Transverse colon (tissue), 4 donors: Measurements from ENCODE around the gene PLAGL2.
"Not testable (repeated sequence)": the region's sequence is repeated elsewhere in the genome, so short reads cannot be mapped to it uniquely, and the experiment has no call there.

ENCODE experiments used
- EP300 ChIP-seq: sonication (generic); formaldehyde crosslinking; IDR thresholded peaks from one replicate; pipeline ENCODE4 v1.6.1; 2017; ENCODE audit warnings: antibody characterized with exemption, low read depth
- POLR2A ChIP-seq: fragments of 450-650 bp; IDR thresholded peaks from one replicate; pipeline ENCODE4 v1.6.1; 2016; ENCODE audit warnings: antibody characterized with exemption, mild to moderate bottlenecking, moderate library complexity
- POLR2AphosphoS5 ChIP-seq, 3 donors: sonication (generic); formaldehyde crosslinking; IDR thresholded peaks; one replicate each; pipeline ENCODE4 v1.6.1; 2016; ENCODE audit warnings: antibody characterized with exemption in 3 of 3
- TF ChIP-seq, protein P1 (sequence below), 5 experiments: fragments of 200-600 bp in 3 of 5; fragments of 450-650 bp in 2 of 5; sonication (generic) in 3 of 5; IDR thresholded peaks; 1 replicate in 2 of 5; 2 replicates in 3 of 5; pipeline ENCODE4 v1.5.1; 2016 to 2017; ENCODE audit warnings: antibody characterized with exemption in 5 of 5, inconsistent platforms in 3 of 5, mild to moderate bottlenecking in 2 of 5, moderate library complexity in 1 of 5

DNA sequence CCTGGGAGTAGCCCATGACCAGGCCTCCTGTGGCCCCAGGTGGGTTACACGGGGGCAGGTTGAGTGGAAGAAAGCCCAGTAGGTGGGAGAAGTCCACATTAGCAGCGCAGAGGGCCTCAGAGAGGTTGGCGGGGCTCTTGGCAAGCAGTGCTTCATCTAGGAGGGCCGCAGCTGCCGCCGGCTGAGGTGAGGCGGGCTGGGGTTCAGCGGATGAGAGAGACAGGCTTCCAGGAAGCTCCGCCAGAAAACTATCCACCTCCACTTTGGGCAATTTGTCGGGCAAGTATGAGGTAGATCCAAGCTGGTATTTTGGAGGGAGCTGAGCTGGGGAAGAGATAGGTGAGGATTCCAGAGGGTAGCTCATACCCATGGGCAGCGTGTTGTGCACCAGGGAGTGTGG, 10.9 kb downstream of the PLAGL2 start:
- TF ChIP-seq POLR2A; POLR2AphosphoS5 (IDR thresholded peaks at IDR 0.05); EP300: not testable (repeated sequence)
- TF ChIP-seq, protein P1, sequence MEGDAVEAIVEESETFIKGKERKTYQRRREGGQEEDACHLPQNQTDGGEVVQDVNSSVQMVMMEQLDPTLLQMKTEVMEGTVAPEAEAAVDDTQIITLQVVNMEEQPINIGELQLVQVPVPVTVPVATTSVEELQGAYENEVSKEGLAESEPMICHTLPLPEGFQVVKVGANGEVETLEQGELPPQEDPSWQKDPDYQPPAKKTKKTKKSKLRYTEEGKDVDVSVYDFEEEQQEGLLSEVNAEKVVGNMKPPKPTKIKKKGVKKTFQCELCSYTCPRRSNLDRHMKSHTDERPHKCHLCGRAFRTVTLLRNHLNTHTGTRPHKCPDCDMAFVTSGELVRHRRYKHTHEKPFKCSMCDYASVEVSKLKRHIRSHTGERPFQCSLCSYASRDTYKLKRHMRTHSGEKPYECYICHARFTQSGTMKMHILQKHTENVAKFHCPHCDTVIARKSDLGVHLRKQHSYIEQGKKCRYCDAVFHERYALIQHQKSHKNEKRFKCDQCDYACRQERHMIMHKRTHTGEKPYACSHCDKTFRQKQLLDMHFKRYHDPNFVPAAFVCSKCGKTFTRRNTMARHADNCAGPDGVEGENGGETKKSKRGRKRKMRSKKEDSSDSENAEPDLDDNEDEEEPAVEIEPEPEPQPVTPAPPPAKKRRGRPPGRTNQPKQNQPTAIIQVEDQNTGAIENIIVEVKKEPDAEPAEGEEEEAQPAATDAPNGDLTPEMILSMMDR (IDR thresholded peaks at IDR 0.05), result not testable (repeated sequence)
